CD4-positive, alpha-beta T cell treated with Interleukin-2 at 100 ng/mL for 4 hours (primary cell): ENCODE data around the gene FMNL1.

ENCODE experiments used
- DNase-seq: peaks from one replicate; pipeline ENCODE4 v3.0.0-alpha.2; 2020; ENCODE audit warnings: low spot score

Gene FMNL1

DNA sequence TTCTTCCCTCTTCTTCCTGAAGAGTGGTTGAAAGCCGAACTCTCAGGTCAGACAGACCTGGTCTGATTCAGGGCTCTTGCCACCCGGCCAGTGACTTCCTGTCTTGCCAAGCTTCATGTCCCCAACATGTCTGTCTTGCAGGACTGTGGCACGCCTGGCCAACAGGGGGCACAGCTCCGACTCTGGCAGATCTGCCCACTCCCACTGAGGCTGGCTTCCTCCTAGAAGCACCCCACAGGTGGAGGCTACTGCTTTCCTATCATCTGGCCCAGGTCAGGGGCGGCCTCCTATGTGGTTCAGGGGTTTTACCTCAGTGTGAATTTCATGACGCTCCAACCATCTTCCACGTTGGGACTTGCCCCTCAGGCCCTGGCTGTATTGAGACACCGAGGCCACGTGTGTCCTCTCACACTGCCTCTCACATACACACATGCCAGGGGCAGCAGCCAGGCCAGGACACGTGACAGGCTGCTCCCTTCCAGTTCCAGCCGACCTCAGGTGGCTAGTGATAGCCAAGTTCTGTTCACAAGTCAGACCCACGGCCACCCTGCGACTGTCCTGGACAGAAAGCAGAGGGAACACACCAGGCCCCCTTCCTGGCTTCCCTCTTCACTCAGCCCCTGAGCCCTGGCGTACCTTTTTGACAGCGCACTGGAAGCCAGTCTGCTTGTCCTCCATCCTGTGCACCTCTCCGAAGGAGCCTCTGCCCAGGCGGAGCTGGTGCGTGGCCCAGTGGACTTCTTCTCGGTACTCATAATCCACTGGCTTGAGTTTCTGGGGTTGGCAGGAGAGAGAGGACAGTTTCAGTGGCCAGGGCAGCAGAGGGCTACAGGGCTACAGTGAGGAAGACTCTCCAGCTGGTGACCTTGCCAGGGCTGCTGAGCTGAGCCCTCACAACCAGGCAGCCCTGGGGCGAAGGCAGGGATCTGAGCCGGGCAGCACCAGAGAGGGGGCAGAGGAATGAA lies 62.8 kb downstream of the FMNL1 start:
- DNase-seq: peak; percentile 36

GRCh38 chr17:45286286-45286685 lies 64.6 kb downstream of the FMNL1 start:
- no peak for DNase-seq

DNA sequence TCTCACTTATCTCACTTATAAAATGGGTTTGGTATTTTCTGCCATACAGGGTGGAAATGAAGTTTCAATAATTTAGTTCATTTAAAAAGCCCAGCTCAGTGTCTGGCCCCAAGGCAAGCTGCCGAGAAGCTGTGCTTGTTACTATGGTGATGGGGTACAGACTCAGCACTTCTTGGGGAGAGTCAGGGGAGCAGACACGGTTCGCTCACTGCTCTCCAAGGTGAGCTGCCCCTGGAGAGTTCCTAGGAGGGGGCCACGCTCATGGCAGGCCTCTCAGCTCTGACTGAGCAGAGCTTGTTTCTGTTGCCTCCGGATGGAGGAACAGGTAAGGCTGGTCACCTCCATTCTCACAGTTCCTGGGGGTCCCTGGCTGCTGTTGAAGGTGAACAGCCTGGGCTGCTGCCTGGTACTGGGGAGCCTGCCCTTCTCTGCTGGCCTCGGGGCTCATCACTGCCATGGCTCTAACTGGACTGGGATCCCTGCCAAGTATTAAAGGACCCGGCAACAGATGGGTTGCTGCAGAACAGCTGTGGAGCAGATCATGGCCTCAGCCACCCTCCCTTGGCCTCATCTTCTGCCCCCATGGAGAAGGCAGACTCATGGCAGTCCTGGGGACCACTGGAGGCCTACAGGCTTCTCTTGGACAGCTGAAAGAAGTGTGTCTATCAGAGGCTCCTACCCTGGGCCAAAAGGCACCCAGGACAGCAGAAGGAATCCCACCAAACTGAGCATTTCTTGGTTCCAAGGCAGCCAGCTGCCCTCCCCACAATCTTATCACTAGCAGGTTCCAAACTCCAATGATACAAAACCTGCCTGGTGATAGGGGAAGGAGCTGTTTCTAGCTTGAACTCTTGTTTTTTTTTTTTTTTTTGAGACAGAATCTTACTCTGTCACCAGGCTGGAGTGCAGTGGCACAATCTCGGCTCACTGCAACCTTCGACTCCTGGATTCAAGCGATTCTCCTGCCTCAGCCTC lies 66.1 kb downstream of the FMNL1 start:
- no peak for DNase-seq

DNA sequence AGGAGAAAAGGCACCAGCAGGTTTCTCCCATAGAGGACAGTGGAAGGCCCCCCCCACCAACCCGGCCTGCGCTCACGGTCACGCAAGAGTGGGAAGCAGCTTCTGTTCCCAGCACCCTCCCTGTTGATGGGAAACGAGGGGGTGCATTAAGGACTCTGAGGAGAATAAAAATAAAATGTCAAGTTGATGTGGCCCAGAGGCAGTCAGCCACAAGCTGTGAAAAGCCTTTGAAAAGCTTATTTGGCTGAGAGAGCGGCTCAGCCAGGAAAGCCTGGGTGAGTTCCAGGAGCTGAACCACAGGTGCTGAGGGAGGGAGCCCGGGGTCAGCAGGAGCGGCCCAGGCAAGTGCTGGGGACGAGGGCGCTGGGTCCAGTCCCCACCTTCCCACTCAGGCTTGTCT lies 67.1 kb downstream of the FMNL1 start:
- no peak for DNase-seq

- no peak for DNase-seq
These were observed 67.9 kb downstream of the FMNL1 start for GRCh38 chr17:45289301-45290268.

DNA sequence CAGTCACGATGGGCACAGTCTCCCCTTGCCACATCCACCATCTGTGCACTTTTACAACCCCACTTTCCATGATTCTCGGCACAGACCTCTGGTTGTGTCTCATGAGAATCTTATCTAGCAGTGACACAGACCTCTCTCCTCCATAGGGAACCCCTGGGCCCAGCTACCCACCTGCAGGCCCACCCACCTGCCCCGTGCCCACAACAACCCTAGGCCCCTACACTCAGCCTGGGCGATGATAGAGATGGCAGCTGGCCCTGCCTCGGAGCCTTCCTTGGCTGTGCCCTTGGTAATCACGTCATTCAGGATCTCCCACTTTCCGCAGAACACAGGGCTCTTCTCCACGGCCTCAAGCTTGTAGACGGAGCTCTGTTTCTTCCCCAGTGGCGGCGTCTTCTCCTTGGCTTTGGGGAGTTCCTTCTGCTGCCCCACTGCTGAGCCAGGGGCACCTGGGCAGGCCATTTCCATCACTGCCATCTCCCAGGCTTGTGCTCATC lies 68.6 kb downstream of the FMNL1 start:
- DNase-seq: no peak

DNA sequence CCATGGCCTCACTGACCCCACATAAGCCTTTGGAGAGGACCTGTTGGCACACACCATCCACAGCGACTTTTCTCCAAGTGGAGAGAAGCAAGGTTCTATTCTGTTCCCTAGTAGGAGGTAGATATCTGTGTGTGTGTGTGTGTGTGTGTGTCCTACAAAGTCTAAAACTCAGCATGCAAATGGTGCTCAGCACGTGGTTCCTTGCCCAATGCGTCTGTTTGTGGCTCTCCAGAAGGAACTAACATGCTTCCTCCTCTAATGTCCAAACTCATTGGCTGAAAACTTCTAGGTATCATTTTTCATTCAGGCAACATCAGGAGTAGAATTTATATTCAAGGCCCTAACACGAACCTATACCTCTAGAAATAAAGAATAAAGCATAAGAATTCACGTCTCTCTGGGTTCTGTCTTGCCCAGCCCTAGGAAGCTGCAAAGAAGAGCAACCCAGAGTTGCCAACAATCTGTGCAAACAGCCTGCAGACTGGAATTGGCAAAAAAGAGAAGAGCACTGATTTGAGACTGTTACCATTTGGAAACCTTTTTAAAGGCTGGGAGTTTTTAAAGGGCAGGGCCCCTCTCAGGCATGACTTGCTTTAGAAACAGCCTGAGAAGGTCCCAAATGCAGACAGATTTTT lies 69.6 kb downstream of the FMNL1 start:
- DNase-seq: no peak

DNA sequence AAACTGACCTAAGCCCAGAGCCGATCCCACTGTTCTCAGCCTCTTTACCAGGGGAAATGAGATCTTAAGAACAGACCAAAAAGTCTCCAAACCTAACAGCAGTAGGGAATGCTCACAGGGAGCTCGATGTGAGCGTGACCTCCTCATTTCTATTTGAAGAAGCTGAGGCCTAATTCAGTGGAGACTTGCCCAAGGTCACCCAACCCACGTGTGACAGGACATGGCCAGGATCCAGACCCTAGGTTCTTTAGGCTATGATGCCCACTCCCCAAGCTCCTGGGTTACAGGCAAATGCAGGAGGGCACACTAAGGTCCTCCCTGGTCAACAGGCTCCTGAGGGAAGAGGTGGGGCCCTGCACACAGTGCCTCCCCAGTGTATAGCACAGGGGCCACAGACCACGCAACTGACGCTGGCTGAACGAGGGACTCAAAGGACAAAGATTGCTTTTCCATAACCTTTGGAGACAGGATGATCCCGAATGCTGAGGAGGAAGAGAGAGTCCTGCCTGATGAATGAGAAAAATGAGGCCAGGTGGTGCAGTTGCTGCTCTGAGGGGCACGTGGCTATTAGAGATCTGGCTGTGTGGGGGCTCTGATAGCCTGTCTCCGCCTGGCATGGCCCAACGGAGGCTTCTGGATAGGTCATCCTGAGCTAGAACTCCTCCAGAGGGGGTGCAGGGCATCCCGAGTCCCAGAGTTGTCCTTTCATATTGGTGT lies 71.2 kb downstream of the FMNL1 start:
- no peak for DNase-seq

- DNase-seq: peak; percentile 35
These were observed 71.9 kb downstream of the FMNL1 start for GRCh38 chr17:45293413-45294211.

DNA sequence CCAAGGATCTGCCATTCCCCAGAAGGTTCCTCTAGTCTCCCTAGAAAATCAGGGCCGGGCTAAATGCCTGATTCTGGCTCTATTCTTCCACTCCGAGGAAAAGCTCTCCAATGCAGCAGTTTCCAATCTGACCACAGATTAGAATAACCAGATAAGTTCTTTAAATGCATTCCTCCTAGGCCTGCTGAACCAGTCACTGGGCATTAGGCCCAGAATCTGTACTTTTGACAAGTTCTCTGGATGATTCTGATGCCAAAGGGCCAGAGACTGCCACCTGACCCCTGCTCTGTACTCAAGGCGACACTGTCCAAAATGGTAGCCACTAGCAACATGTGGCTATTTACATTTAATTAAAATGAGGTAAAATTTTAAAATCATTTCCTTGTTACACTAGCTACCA lies 72.8 kb downstream of the FMNL1 start:
- DNase-seq: no peak

DNA sequence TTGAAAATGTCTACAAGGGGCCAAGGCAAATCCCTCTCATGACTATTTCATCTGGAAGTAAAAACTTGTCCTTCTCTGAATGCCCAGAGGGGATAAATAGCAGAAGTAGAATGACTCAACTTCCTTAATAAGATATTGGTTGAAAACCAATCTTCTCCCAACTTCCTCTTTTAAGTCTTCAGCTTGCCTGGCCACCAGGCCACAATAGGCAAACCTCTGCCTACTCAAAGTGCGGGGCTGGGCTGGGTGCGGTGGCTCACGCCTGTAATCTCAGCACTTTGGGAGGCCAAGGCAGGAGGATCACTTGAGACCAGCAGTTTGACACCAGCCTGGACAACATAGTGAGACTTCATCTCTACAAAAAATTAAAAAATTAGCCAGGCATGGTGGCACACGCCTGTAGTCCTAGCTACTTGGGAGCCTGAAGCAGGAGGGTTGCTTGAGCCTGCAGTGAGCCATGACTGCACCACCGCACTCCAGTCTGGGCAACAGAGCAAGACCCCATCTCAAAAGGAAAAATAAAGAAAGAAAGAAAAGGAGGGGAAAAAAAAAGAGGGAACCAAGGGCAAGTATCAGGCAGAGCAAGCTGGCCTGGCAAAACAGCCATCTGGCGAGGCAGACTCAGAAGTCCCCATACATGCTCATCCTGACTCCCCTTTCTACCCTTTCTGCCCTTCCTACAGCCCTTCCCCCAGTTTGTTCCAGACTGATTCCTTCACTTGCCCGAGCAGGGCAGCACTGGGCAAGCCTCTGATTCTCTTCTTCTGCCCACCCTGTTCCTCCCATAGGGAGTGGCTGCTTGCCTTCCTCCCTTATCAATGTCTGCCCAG lies 74.5 kb downstream of the FMNL1 start:
- DNase-seq: no peak

DNA sequence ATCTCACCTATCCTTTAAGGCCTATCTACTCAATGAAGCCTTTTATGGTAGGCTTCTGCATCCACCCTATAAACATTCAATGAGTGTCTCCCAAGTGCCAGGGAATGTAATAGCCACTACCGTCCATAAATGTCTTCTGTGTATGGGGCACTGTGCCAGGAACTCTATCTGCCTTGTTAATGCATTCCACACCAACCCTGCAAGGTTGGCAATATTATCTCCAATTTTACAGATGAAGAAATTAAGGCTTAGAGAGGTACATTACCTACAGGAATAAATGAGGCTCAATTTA lies 75.1 kb downstream of the FMNL1 start:
- no peak for DNase-seq
